T-helper 1 cell (primary cell): ENCODE measurements around the gene JAM2.
A peak's percentile ranks its signal among the peaks of the same experiment; 100 is the strongest.
"Not testable (repeated sequence)": the region's sequence is repeated elsewhere in the genome, so short reads cannot be mapped to it uniquely, and the experiment has no call there.

ENCODE experiments used
- DNase-seq, 5 donors: peaks; one replicate each; pipeline ENCODE4 v3.0.0-alpha.2; 2012 to 2020

The JAM2 gene

GRCh38 chr21:25646474-25646873 is 7.4 kb downstream of the JAM2 start:
- no peak for DNase-seq

GRCh38 chr21:25647647-25648046 is 8.6 kb downstream of the JAM2 start:
- no peak for DNase-seq

DNA sequence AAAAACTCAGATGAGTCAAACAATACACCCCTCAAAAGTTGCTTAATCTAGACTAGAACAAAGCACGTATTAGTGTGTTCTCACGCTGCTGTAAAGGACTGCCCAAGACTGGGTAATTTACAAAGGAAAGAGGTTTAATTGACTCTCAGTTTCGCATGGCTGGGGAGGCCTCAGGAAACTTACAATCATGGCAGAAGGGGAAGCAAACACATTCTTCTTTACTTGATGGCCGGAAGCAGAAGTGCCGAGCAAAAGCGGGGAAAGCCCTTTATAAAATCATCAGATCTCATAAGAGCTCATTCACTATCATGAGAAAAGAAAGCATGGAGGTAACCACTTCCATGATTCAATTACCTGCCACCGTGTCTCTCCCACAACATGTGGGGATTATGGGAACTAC is 10.1 kb downstream of the JAM2 start:
- no peak for DNase-seq

DNA sequence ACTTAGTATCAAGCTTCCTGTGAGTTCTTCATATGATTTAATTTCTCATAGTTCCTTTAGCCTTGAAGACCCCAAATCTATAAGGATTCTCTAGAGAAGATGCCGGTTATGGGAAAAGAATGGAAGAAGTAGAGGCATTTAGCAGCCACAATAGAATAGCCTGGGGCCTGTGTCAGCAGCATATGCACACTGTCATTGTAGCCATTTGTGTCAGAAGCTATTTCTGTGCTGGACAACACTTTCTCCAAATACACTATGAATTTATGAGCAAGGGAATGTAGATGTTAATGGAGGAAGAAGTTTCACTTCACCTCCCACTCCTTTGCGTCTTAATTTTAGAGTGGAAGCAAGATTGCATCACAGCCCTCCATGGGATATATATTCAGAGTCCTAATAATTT is 17.4 kb downstream of the JAM2 start:
- DNase-seq = no peak

DNA sequence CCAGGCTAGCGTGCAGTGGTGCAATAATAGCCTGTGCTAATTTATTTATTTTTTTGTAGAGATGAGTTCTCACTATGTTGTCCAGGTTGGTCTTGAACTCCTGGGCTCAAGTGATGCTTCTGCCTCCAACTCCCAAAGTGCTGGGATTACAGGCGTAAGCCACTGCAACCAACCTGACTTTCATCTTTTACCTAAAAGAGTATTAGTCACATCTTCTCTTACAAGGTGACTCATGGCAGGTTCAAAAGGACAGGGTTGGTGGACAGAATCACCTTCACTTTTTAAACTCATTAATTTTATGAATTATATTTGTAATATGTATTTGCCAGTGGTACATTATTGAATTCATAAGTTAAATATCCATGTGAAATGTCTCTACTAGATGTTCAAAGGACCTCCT is 18.1 kb downstream of the JAM2 start:
- DNase-seq = no peak

GRCh38 chr21:25658427-25659035 is 19.5 kb downstream of the JAM2 start:
- DNase-seq = no peak

DNA sequence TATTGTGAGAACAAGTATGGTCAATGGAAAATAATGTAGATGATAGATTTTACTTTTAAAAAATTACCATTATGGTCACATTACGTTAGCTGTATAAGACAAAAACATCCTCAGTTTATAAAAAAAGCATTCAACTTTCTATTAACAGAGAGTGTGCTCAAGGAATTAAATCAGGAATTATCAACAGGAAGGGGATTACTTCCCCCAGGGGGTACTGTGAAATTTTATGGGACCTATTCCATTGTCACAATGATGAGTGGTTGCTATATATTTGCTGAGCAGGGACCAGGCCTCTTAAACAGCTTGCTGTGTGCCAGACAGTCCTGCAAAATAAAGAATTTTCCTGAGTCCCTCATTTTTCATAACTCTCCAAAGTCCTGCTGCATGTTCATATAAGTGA is 21.2 kb downstream of the JAM2 start:
- DNase-seq = no peak

DNA sequence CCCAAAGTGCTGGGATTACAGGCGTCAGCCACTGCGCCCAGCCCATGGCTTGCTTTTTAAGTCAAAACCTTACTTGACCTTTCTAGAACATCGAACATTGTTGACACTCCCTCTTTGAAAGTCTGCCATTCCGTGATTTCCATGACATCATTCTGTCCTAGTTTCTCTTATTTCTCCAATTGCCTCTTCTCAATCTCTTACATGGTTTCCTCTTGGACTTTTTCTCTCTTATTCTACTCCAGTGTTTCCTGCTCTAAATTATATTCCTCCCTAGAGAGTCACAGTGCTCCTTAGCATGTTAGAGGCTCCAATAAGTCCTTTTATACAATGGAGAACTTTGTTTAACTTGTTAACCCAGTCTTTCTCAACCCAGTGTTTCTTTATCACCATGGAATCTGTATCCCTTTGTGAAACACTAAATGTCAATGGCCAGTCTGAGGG is 25.5 kb downstream of the JAM2 start:
- DNase-seq = no peak

- no peak for DNase-seq
Measured at GRCh38 chr21:25670726-25671125, 31.7 kb downstream of the JAM2 start.

- DNase-seq = no peak
Measured at GRCh38 chr21:25676451-25676850, 37.4 kb downstream of the JAM2 start.

DNA sequence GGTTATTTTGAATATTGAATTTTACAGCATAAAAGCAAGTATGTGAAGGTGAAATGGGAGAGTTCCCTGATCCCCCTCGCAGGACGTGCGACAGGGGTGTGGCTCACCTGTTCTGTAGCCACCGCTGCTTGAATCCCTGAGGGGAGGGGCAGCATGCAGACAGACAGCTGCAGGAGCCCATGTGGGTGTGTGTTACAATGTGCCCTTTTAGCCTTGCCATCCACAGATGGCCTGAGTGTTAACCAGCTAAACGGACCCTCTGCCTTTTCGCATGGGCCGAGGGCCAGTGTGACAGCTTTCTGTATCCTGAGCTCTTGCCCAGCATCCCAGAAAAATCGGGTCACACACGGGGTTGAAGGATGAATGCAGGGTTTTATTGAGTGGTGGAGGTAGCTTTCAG is 43.3 kb downstream of the JAM2 start:
- DNase-seq = no peak

GRCh38 chr21:25687787-25688186 is 48.7 kb downstream of the JAM2 start:
- DNase-seq = no peak

GRCh38 chr21:25688275-25689155 is 49.5 kb downstream of the JAM2 start:
- DNase-seq = no peak

- no peak for DNase-seq
Measured at GRCh38 chr21:25689226-25689625, 50.2 kb downstream of the JAM2 start.

DNA sequence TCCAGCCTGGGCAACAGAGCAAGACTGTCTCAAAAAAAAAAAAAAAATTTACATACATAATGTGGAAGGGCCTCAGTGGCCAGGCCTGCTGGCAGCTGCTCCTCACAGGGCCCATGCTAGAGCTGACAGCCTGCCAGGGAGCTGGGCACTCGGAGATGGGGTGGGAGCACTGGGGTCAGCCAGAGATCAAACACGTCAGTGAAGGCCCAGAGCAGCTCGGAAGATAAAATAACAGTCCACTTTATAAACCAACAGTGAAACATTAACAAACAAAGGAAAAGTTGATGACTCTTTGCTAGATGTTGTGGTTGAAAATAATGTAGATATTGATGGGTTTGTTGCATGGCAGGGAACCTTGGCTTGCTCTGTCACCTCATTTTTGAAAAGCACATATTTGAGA is 52.9 kb downstream of the JAM2 start:
- DNase-seq = no peak

DNA sequence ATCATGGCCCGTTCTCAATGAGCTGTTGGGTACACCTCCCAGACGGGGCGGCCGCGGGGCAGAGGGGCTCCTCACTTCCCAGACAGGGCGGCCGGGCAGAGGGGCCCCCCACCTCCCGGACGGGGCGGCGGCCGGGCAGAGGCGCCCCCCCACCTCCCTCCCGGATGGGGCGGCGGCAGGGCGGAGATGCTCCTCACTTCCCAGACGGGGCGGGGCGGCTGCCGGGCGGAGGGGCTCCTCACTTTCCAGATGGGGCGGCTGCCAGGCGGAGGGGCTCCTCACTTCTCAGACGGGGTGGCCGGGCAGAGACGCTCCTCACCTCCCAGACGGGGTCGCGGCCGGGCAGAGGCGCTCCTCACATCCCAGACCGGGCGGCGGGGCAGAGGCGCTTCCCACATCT is 56.4 kb downstream of the JAM2 start:
- DNase-seq = not testable (repeated sequence)

DNA sequence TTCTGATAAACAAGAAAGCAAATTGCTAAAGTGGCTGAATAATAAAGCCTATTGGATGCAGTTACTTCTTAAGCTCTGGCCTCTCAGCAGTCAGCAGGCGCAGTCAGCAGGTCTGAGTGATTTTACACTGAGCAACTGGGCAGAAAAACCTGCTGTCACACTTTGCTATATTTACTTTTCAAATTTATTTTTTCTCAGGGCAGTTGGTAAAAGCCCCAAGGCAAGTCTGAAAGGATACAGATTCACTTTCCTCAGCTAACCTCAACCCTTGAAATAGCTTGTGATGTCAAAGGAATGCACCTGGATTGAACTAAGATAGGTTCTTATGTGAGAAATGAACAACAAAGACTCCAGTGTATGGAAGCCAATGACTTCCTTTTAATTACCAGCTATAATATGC is 61.7 kb downstream of the JAM2 start:
- no peak for DNase-seq

DNA sequence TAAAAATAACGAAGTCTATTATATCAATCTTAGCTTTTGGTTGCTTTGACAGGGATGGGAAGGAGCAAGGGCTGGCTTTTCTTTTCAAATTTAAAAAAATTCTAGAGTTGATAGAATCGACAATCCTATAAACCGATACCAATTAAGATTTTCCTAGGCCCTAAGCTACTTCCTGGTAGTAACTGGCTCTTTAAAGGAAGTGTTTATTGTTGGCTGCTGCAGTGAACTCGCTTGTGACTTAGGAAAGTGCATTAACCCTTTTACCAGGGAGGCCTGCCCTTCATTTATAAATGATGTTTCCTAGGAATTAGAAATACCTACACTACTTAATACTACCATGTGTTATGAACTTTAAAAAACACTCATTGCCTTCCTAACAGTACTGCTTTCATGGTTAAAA is 62.5 kb downstream of the JAM2 start:
- DNase-seq = no peak

DNA sequence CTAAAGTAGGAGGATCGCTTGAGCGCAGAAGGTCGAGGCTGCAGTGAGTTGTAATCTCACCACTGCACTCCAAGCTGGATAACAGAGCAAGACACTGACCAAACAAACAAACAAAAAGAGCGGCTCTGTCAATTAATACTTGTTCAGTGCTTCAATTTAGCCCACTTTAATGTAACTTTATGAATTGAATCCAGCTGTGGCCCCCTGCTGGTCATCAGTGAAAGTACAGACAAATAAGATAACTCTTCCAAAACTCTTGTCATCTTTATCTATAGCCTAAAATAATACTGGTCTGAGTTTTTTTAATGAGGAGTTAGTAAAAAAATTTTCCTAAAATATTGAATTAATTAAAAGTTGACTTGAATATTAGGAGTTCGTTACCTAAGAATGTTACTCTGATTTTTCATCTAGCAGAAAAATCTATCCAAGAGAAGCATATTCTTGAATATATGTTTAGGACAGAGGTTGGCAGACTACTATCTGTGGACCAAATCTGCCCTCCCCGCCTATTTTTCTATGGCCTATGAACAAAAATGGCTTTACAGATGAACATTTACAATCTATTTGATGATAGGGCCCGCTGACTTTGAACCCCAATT is 69.5 kb downstream of the JAM2 start:
- DNase-seq = peak in 4 of 5 donors; percentile 12 to 44 (median 28)

DNA sequence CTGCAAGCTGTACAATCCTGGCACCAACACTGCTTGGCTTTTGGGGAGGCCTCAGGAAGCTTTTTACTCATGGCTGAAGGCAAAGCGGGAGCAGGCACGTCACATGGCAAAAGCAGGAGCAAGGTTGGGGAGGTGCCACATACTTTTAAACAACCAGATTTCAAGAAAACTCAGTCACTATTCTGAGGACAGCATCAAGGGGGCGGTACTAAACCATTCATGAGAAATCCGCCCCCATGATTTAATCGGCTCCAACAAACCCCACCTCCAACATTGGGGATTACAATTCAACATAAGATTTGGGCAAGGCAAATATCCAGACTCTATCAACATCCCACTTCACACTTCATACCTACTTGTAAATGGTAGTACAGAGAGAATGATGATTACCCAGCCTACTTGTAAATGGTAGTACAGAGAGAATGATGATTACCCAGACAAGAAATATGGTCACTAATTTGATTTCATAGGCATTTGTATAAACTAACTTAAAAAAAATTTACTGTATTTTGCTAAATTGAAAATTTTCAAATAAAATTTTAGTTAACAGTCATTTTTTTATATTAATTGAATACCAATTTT is 70.7 kb downstream of the JAM2 start:
- DNase-seq = no peak

DNA sequence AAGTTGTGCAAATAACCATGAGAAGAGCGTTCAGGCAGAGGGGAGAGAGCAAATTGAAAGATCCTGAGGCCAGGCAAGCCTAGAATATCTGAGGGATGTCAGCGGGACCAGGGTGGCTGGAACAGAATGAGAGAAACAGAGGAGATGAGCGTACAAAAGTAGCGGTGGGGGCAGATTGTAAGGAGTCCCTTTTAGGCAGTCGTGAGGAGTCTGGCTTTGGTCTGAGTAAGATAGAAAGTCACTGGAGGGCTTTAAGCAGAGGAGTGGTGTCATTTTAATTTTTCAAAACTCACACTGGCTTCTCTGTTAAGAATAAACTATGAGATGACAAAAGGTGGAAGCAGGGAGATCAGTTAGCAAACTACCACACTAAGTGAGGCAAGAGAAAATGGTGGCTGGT is 71.5 kb downstream of the JAM2 start:
- no peak for DNase-seq

DNA sequence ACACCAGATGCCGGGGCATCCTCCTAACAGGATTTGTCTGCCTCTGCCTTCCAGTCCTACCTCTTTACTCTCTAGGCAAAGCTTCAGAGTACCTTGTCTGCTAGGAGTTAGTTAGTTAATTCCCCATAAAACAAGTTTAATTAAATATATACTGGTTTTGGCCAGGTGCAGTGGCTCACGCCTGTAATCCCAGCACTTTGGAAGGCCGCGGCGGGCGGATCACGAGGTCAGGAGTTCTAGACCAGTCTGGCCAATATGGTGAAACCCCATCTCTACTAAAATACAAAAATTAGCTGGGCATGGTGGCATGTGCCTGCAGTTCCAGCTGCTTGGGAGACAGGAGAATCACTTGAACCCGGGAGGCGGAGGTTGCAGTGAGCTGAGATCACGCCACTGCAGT is 75.0 kb downstream of the JAM2 start:
- DNase-seq = not testable (repeated sequence)

DNA sequence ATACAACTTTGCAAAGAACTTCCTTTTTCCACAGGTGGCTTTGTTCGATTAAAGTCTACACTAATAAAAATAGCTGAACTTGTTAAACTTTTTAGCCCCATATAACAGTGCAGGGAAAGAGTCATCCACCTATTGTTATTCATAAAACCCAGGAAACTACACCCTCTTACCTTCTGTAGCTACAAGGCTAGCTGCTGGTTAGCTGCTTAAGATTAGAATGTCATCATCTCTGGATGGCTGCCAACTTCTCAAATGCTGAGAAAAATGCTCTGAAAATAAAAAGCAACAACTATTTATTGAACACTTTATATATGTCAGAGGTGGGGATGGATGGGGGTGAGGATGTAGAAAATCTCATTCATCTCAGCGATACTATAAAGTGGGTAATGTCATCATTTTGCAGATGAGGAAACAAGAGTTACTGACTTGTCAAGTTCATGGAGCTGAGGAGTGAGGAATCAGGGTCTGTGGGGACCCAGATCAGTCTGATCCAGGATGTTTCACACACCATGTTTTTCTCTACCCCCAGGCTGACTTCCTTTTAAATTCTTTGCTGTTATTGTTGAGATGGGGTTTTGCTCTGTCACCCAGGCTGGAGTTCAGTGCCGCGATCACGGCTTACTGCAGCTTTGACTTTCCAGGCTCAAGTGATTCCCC is 78.6 kb downstream of the JAM2 start:
- DNase-seq = no peak
